A673 (cell line): Measurements from ENCODE around the gene EXD3.

Experiments used
- EZH2 ChIP-seq: fragments of 200-600 bp; sonication (generic); IDR thresholded peaks from 2 replicates; pipeline ENCODE4 v1.6.1; 2017; ENCODE audit warnings: borderline replicate concordance, low read depth, mild to moderate bottlenecking, mixed read lengths, antibody characterized with exemption, low read length; ENCODE audit not compliant: poor library complexity, severe bottlenecking
- TF ChIP-seq, protein P1 (sequence below): fragments of 300-800, 200-600 bp; sonication (generic); conservative IDR thresholded peaks from 2 replicates; pipeline ENCODE4 v1.5.1; 2017; ENCODE audit warnings: low read depth, mild to moderate bottlenecking, antibody characterized with exemption, low read length, moderate library complexity, mixed read lengths

DNA sequence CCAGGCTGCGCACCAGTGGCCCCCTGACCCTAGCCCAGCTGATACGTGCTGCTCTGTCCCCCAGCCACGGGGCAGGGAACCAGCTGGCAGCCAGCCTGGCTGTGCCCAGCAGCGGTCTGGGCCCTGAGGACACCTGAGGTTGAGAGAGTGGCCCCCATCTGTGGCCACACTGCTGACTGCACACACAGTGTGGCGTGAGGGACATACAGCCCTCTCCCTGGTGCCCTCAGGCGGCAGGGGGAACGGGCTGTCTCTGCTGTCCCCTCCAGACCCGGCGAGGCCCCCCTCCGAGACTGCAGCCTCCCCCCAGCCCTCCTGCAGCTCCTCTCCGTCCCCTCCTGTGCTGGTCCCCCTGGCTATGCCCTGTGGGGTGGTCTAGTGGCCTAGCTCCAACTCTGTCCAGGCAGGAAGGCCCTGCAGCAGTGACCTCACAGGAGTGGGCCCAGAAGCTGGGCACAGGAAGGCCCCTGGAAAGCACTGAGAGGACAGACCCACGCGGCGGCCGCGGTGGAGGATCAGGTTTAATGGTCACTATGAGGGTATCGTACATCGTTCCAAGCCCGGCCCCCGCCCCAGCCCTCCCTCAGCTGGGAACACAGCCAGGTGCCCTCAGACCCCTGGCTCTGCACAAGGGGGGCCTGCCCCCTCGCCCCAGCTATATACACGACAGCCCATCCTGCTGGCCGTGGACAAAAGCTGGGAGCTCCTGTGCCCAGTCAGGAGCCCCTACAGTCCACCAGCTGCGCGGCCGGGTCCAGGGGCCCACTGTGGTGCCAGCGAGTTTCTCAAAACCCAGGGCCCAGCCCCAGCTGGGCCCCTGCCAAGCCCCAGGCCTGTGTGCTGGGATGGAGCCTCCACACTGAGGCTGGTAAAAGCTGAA is 25.0 kb upstream of the EXD3 start:
- TF ChIP-seq, protein P1, sequence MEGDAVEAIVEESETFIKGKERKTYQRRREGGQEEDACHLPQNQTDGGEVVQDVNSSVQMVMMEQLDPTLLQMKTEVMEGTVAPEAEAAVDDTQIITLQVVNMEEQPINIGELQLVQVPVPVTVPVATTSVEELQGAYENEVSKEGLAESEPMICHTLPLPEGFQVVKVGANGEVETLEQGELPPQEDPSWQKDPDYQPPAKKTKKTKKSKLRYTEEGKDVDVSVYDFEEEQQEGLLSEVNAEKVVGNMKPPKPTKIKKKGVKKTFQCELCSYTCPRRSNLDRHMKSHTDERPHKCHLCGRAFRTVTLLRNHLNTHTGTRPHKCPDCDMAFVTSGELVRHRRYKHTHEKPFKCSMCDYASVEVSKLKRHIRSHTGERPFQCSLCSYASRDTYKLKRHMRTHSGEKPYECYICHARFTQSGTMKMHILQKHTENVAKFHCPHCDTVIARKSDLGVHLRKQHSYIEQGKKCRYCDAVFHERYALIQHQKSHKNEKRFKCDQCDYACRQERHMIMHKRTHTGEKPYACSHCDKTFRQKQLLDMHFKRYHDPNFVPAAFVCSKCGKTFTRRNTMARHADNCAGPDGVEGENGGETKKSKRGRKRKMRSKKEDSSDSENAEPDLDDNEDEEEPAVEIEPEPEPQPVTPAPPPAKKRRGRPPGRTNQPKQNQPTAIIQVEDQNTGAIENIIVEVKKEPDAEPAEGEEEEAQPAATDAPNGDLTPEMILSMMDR = no peak
- TF ChIP-seq EZH2 = no peak
